ENCODE measurements around the gene EFEMP1. TPM values are rescaled to one million over a fixed set of nuclear protein-coding genes. Genes with fewer than 3 reads are reported as not detected.

EFEMP1 gene
- polyA plus RNA-seq, 1 of the 3 experiments (the other 2 are of a cell fraction): 1,015 TPM

- no peak overlapping the region for H3K4me3 ChIP-seq (ENCODE audit: low read depth in 2 of 2, low read length in 1 of 2)
- peaks cover 55% of the 10 kb centered on the region for H3F3A ChIP-seq (replicated peaks; ENCODE audit: insufficient read depth)
- peaks cover 8 to 9% of the 10 kb centered on the region in 2 experiments for H3K36me3 ChIP-seq (replicated peaks in 1 of 2; ENCODE audit: control insufficient read depth in 1 of 2, insufficient read depth in 2 of 2, low read length in 1 of 2)
- peaks cover 0 to 62% of the 10 kb centered on the region in 2 experiments; a peak in 2 of 4 replicates for H3K4me1 ChIP-seq (ENCODE audit: control insufficient read depth in 1 of 2, insufficient read depth in 2 of 2, low read depth in 1 of 2, low read length in 1 of 2)
- H2AFZ ChIP-seq (ENCODE audit: low read depth): no peak overlapping the region
- POLR2A ChIA-PET: no interaction called here
- no peaks in the 10 kb centered on the region for H4K20me1 ChIP-seq (ENCODE audit: insufficient read depth)
- H3K9me2 ChIP-seq: no peaks in the 10 kb centered on the region
- 34% methylated on average over 11 of the region's 11 CpGs for WGBS (ENCODE audit: low lambda C conversion rate)
- H3K4me2 ChIP-seq: peak overlapping the region; percentile 32; the same call in 1 of the 2 replicates
- no peak for DNase-seq
- H3K27me3 ChIP-seq (ENCODE audit: insufficient read depth): no peaks in the 10 kb centered on the region
- peak overlapping the region; percentile 50; the same call in 1 of the 2 replicates for H3K9ac ChIP-seq
- no peaks in the 10 kb centered on the region for H3K9me3 ChIP-seq
- H3K27ac ChIP-seq (ENCODE audit: low read depth in 2 of 2, low read length in 1 of 2): peak overlapping the region; percentile 81 to 98; a peak in 3 of 4 replicates
- peaks cover 12% of the 10 kb centered on the region for H3K79me2 ChIP-seq (ENCODE audit: insufficient read depth)
- CTCF ChIA-PET: no interaction called here
- TF ChIP-seq FOXJ3 (CRISPR knock-in tag; IDR thresholded peaks at IDR 0.05) (no peak), MXI1 (IDR thresholded peaks at IDR 0.05; ENCODE audit: low read depth, low read length) (no peak), SIN3A (IDR thresholded peaks at IDR 0.05; ENCODE audit: borderline replicate concordance, low read depth, low read length) (no peak), NFIC (IDR thresholded peaks at IDR 0.05; ENCODE audit: borderline replicate concordance) (peak; percentile 97), REST (IDR thresholded peaks at IDR 0.05; ENCODE audit: low read depth, low read length) (no peak), POLR2AphosphoS5 (IDR thresholded peaks at IDR 0.05; ENCODE audit: low read depth, low read length) (peak; percentile 87), USF2 (IDR thresholded peaks at IDR 0.05; ENCODE audit: borderline replicate concordance, low read depth, low read length) (no peak), TCF12 (IDR thresholded peaks at IDR 0.05) (peak; percentile 89), USF1 (IDR thresholded peaks at IDR 0.05; ENCODE audit: borderline replicate concordance, low read depth) (peak; percentile 76), MEF2A (IDR thresholded peaks at IDR 0.05; ENCODE audit: borderline replicate concordance, low read depth) (peak; percentile 78), GABPA (IDR thresholded peaks at IDR 0.05; ENCODE audit: low read depth) (no peak), TEAD4 (IDR thresholded peaks at IDR 0.05; ENCODE audit: borderline replicate concordance, insufficient read depth) (peak; percentile 62; the same call in 1 of the 2 replicates), TAF1 (IDR thresholded peaks at IDR 0.05; ENCODE audit: borderline replicate concordance, low read depth, low read length) (no peak), PBX3 (IDR thresholded peaks at IDR 0.05) (peak; percentile 75), ELF1 (IDR thresholded peaks at IDR 0.05) (peak; percentile 38; the same call in 1 of the 2 replicates), IRF3 (IDR thresholded peaks at IDR 0.05; ENCODE audit: low read depth, low read length) (no peak), EZH2phosphoT487 (IDR thresholded peaks at IDR 0.05; ENCODE audit: borderline replicate concordance, low read depth) (no peak), ZBTB33 (IDR thresholded peaks at IDR 0.05; ENCODE audit: borderline replicate concordance, low read depth) (no peak), MAX (IDR thresholded peaks at IDR 0.05; ENCODE audit: low read depth) (peak; percentile 88), YY1 (IDR thresholded peaks at IDR 0.05; ENCODE audit: low read depth) (peak; percentile 72; the same call in 1 of the 2 replicates), JUND (IDR thresholded peaks at IDR 0.05) (peak; percentile 98), RFX5 (IDR thresholded peaks at IDR 0.05; ENCODE audit: low read length) (no peak)
These were observed 38.2 kb downstream of the EFEMP1 start for GRCh38 chr2:55885127-55885943.

Measured in SK-N-SH (cell line).